Muscle layer of duodenum (tissue), 2 donors: ENCODE data around the gene CCDC78.

Experiments
- H3K27ac ChIP-seq: one replicate; pipeline ENCODE4 v1.7.0; 2013; ENCODE audit warnings: mild to moderate bottlenecking, low read length
- H3K27me3 ChIP-seq: one replicate; pipeline ENCODE4 v1.7.0; 2013; ENCODE audit warnings: low read depth, mild to moderate bottlenecking, control low read depth, low read length
- H3K36me3 ChIP-seq, 2 donors: one replicate each; pipeline ENCODE4 v1.7.0; 2013; ENCODE audit warnings: low read length in 2 of 2, control low read depth in 1 of 2, mild to moderate bottlenecking in 1 of 2; ENCODE audit not compliant: insufficient read depth in 2 of 2, control insufficient read depth in 1 of 2
- H3K4me1 ChIP-seq, 2 donors: one replicate each; pipeline ENCODE4 v1.7.0; 2013; ENCODE audit warnings: low read length in 2 of 2, mild to moderate bottlenecking in 2 of 2, control low read depth in 1 of 2, moderate library complexity in 1 of 2; ENCODE audit not compliant: insufficient read depth in 2 of 2, control insufficient read depth in 1 of 2
- H3K4me3 ChIP-seq, 2 donors: one replicate each; pipeline ENCODE4 v1.7.0; 2013; ENCODE audit warnings: low read length in 2 of 2, low read depth in 1 of 2, mild to moderate bottlenecking in 1 of 2
- H3K9me3 ChIP-seq, 2 donors: one replicate each; pipeline ENCODE4 v1.7.0; 2013; ENCODE audit warnings: low read length in 2 of 2, control low read depth in 1 of 2, mild to moderate bottlenecking in 1 of 2; ENCODE audit not compliant: control insufficient read depth in 1 of 2
- donor health status: healthy.

CCDC78 gene

DNA sequence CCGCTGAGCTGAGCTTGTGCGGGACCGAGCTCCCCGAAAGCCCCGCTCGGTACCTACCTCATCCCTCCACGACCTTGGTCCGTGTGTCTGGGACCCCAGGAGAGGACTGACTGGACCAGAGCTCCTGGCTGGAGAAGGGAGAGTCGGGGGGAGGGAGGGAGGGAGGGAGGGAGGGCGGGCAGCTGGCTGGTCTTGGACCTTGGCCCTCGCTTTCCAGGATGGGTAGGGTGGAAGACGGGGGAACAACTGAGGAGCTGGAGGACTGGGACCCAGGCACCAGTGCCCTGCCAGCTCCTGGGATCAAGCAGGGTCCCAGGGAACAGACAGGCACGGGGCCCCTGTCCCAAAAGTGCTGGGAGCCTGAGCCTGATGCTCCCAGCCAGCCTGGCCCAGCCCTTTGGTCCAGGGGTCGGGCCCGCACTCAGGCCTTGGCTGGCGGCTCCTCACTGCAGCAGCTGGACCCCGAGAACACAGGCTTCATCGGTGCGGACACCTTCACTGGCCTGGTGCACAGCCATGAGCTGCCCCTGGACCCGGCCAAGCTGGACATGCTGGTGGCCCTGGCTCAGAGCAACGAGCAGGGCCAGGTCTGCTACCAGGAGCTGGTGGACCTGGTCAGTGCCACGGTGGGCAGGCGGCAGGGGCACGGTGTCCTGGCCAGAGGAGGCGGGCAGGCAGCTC is 50.2 kb downstream of the CCDC78 start:
- Histone ChIP-seq H3K9me3 (no peaks in the 10 kb centered on the region), H3K4me3 (no peak overlapping the region), H3K27ac (no peak overlapping the region), H3K36me3 (peaks cover 4 to 30% of the 10 kb centered on the region in 2 donors), H3K4me1 (peaks cover 0 to 21% of the 10 kb centered on the region in 2 donors), H3K27me3 (no peaks in the 10 kb centered on the region)

DNA sequence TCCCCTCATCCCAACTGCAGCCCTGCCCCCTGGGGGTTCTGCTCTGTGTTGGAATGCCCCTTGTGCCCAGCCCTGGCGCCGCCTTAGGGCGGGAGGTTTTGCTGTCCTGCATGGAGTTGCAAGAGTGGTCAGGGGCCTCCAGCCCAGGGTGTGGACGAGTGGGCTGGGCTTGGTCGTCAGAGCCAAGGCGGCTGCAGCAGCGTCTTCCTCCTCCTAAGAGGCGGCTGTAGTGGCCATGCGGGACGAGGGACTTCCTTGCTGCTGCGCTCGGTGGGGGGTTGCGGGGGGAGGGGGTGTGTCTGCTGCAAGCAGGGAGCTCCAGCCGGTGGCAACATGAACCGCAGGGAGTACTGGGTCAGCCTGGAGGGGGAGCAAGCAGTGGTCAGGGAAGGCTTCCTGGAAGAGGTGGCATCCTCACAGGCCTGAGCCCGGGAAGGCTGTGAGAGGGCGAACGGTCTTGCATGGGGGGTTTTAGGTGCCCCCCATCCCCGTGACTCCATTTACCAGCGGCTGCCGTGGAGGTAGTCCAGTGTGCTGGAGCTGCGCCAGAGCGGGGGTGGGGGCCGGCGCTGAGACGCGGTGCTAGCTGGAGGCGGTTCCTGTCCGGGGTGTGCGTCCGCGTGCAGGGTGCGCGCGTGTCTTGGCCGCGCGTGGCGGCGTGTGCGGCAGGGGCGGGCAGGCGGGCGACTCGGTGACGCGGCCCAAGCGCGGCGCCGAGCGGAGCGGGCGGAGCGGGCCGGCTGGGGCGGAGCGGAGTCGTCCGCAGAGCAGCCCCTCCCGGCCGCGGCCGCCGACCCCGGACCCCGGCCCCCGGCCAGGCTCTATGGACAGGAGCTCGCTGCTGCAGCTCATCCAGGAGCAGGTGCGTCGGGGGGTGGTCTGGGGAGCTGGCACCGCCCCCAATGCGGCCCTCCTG is 51.0 kb downstream of the CCDC78 start, which contains the start of gene RHBDL1:
RHBDL1 (plus strand) TSS at position 704 of the 916 bp plus-strand sequence; CDS start at position 824, 120 bp downstream.
- no peak within 1 kb of the TSS for H3K27ac ChIP-seq
- no peaks in the 10 kb centered on the region for H3K9me3 ChIP-seq
- H3K4me1 ChIP-seq, result peaks cover 0 to 17% of the 10 kb centered on the region in 2 donors
- no peaks in the 10 kb centered on the region for H3K27me3 ChIP-seq
- peak within 1 kb of the TSS in 1 of 2 donors; percentile 52 for H3K4me3 ChIP-seq
- peaks cover 4 to 38% of the 10 kb centered on the region in 2 donors for H3K36me3 ChIP-seq

DNA sequence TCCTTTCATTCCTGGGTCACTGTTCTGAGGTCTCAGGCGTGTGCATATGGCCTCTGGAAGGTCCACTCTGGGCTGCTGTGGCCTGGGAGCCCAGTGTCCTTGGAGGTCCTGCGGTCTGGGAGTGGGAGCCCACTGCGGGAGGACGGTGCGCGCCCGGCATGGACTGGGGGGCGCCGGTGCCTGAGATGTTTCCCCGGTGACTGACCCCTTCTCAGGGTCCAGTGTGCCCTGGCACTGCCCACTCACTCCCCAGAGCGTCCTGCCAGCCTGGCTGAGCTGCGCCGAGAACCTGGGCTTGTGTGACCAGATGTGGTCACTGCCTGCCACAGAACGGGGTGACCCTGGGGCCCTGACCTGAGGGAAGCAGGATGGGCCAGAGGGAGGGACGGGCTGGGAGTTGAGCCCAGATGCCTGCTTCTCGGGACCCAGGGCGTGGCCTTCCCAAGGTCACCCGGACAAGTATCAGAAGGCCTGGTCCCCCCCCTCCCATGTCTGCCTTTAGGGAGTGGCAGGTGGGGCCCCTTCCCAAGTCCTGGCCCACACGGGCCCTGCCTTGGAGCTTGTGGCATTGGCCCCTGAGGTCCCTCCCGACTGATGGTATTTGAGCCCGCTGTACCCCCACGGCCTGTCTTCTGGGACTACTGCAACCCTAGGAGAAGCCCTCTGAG is 51.9 kb downstream of the CCDC78 start:
- H3K36me3 ChIP-seq, result peaks cover 4 to 47% of the 10 kb centered on the region in 2 donors
- H3K27me3 ChIP-seq, result no peaks in the 10 kb centered on the region
- H3K4me1 ChIP-seq, result peaks cover 0 to 19% of the 10 kb centered on the region in 2 donors
- no peak overlapping the region for H3K4me3 ChIP-seq
- H3K27ac ChIP-seq, result no peak overlapping the region
- no peaks in the 10 kb centered on the region for H3K9me3 ChIP-seq

DNA sequence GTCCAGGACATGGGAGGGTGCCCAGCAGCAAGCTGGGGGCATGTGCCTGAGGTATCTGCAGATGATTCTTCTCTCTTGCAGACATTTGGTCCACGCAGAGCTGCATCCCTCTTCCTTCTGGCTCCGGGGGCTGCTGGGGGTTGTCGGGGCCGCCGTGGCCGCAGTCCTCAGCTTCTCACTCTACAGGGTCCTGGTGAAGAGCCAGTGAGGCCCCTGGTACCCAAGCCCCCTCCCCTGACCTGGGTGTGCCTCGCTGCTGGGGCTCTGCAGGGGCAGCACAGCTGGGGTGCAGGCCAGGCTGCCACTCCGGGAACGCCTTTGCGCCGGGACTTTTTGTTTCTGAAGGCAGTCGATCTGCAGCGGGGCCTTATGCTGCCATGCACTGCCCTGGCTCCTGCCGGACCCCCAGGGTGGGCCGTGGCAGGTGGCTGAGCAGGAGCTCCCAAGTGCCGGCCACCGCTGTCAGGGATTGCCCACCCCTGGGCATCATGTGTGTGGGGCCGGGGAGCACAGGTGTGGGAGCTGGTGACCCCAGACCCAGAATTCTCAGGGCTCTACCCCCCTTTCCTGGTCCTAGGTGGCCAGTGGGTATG is 52.7 kb downstream of the CCDC78 start:
- peaks cover 4 to 47% of the 10 kb centered on the region in 2 donors for H3K36me3 ChIP-seq
- H3K4me3 ChIP-seq, result no peak overlapping the region
- peaks cover 3 to 23% of the 10 kb centered on the region in 2 donors for H3K4me1 ChIP-seq
- H3K27me3 ChIP-seq, result no peaks in the 10 kb centered on the region
- no peaks in the 10 kb centered on the region for H3K9me3 ChIP-seq
- no peak overlapping the region for H3K27ac ChIP-seq

DNA sequence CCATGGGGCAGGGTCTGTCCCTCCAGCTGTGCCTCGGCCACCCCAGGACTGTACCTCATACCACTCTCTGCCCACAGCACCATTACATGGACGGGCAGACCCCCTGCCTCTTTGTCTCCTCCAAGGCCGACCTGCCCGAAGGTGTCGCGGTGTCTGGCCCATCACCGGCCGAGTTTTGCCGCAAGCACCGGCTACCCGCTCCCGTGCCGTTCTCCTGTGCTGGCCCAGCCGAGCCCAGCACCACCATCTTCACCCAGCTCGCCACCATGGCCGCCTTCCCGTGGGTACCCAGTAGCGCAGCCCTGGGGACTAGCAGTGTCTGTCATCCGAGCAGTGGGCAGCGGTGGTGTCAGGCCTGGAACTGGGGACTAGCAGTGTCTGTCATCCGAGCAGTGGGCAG is 53.4 kb downstream of the CCDC78 start:
- H3K4me1 ChIP-seq, result peaks cover 3 to 25% of the 10 kb centered on the region in 2 donors
- peaks cover 4 to 47% of the 10 kb centered on the region in 2 donors for H3K36me3 ChIP-seq
- no peaks in the 10 kb centered on the region for H3K9me3 ChIP-seq
- no peaks in the 10 kb centered on the region for H3K27me3 ChIP-seq
- no peak overlapping the region for H3K27ac ChIP-seq
- H3K4me3 ChIP-seq, result no peak overlapping the region
